GM19238 (cell line): ENCODE measurements around the gene SGMS2.
"Not testable (repeated sequence)": the region's sequence is repeated elsewhere in the genome, so short reads cannot be mapped to it uniquely, and the experiment has no call there.

Source experiments
- DNase-seq: peaks from one replicate; pipeline ENCODE4 v3.0.0; 2011; ENCODE audit warnings: low spot score; ENCODE audit not compliant: insufficient read length

SGMS2 gene

GRCh38 chr4:107863850-107864371 is 39.2 kb downstream of the SGMS2 start:
- no peak for DNase-seq

- DNase-seq: no peak
These were observed 42.0 kb downstream of the SGMS2 start for GRCh38 chr4:107866726-107867125.

GRCh38 chr4:107870236-107870635 is 45.5 kb downstream of the SGMS2 start:
- DNase-seq: no peak

GRCh38 chr4:107870916-107871786 is 46.4 kb downstream of the SGMS2 start:
- DNase-seq: no peak

GRCh38 chr4:107874024-107874423 is 49.3 kb downstream of the SGMS2 start:
- DNase-seq: no peak

DNA sequence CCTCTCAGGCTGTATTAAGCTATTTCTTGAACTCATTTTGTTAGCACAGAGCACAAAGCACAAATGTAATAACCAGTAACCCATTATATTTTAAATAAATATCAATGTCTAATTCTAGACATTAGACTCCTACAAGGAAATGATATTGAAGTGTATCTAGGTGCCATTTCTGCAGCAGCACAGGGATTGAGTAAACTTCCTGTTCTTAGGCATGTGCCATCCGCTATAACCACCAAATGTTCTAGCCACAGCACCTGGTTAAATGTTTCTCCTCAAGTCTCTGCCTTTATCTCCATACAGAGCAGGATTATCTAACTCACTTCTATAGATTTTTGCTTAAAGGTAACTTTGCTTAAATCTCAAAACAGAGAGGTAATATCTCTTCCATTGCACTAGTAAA is 51.4 kb downstream of the SGMS2 start:
- DNase-seq: no peak

DNA sequence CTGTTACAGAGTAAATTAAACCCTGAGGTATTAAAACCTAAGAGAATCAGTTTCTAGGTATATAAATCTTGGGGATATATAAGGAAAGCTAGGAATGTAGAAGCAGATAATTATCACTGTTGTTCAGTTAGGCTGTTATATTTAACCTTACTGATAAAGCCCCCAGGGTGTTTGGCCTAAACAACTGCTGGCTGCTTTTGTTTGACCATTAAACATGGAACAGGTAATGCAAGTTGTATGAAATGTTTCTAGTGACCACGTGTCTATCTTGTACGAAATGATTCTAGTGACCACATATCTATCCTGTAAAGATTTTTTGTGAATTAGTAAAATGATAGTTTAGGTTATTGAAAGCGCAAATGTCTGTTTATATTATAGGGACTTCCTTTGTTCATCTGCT is 52.6 kb downstream of the SGMS2 start:
- no peak for DNase-seq

GRCh38 chr4:107885865-107886264 is 61.1 kb downstream of the SGMS2 start:
- DNase-seq: no peak

DNA sequence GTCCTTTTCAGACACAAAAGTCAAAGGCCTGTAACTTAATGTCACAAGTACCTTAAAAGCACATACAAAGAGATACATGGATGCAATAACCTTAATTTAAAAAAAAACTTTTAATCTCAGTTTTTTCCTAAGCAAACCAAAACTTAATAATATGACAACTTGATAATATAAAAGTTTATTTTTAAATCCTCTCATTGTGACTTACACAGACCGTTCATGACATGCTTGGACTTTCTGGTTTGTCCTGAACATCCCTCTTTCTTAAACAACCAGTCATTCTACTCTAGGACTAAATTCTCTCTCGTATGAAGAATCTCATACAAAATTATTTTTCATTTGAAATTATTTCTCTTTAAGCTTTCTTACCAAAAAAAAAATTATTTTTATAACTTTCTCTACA is 63.5 kb downstream of the SGMS2 start:
- no peak for DNase-seq

GRCh38 chr4:107890779-107891178 is 66.0 kb downstream of the SGMS2 start:
- no peak for DNase-seq

- no peak for DNase-seq
These were observed 66.6 kb downstream of the SGMS2 start for GRCh38 chr4:107891299-107891698.

DNA sequence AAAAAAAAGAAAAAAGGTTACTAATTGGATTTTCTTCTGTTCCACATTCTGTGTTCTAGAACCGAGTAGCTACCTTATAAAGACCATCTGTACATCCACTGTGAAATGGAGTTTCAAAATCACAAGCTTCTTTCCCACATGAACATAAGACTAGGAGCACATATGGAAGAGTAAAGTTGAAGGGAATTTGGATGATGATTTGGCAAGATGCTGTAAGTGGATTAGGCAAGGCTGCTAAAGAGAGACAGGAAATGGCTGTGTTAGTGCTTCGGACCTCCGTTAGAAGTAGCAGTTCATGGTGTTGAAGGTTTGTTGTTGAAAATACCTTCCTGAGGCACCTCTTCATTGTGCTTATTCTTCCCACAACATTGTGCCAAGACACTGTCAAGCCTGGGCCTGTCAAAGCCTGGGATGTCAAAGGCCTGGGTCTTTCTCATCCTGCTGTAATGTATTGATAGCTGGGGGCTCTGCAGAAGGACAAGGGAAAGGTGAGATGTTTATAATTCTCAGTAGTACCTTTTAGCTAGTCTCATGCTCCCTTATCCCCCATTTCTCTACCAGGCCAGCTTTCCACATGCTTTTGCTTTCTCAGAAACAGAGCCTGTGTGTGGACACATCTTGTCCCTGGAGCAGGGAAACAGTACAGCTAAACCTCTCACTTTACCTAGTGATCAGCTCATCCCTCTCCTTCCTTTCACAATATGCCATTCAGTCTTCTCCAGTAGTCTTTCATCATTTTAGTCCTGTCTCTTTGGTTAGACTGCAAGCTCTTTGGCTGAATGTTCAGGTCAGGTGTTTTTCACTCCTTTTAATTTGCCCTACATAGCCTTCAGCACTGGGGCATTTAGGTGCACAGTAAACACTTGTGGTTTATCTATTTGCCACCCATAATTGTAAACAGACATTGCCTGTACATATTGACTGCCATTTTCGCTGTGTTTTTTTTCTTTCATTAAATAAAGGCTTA is 68.7 kb downstream of the SGMS2 start:
- DNase-seq: no peak

- DNase-seq: no peak
These were observed 69.4 kb downstream of the SGMS2 start for GRCh38 chr4:107894138-107894603.

DNA sequence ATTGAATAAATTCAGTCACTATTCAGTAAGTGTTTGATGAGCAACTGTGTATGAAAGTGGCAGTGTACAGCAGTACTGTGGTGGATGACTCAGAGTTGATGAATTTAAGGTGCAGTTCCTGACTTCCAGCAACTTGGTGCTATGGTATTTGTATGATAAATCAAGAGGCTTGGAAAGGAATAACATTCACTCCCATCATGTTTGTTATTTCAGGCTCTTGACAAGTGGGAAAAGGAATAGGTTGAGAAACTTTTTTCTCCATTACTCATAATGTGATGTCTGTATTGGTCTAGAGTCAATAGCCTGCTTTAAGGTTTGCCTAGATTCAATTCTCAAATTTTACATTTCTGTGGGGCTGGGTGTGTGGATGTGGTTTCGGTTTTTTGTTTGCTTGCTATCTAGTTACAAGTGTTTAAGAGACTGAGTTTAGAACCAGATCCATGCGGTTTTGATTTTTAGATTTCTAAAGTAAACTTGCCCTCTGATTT is 71.5 kb downstream of the SGMS2 start:
- no peak for DNase-seq

- DNase-seq: no peak
These were observed 71.9 kb downstream of the SGMS2 start for GRCh38 chr4:107896646-107897045.

DNA sequence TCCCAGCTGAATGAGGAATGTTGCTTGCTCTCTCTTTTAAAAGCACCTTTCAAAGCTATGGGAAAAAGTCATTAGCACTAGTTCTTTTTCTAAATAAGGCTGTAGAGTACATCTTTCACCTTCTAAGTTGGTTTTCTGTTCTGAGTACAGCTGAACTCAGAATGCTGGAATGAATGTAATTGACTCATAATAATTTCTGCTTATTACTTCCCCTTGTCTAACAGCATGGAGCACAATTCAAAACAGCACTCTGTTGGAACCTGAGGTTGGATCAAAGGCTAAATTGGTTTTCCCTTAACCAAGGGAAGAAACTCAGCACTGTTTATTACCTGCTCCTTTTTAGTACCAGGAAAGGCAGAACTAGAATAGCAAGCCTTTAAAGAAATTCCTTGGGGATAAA is 73.1 kb downstream of the SGMS2 start:
- no peak for DNase-seq

DNA sequence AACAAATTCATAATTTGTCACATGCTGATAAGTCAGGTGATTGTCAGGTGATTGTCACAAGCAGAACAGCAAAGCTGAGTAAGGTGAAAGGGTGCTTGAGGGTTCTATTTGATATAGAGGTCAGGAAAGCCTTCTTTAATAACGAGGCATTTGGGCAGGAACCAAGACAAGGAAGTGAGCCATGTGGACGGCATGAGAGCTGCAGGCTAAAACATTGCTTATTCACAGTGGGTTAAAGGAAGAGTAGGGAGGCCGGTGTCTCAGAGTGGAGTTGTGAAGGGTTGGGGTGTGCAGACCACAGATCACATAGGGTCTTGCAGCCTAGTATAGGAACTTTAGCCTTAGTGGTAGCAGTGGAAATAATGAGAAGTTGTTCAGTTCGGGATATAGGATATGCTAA is 75.3 kb downstream of the SGMS2 start:
- no peak for DNase-seq

GRCh38 chr4:107900508-107900907 is 75.8 kb downstream of the SGMS2 start:
- no peak for DNase-seq

DNA sequence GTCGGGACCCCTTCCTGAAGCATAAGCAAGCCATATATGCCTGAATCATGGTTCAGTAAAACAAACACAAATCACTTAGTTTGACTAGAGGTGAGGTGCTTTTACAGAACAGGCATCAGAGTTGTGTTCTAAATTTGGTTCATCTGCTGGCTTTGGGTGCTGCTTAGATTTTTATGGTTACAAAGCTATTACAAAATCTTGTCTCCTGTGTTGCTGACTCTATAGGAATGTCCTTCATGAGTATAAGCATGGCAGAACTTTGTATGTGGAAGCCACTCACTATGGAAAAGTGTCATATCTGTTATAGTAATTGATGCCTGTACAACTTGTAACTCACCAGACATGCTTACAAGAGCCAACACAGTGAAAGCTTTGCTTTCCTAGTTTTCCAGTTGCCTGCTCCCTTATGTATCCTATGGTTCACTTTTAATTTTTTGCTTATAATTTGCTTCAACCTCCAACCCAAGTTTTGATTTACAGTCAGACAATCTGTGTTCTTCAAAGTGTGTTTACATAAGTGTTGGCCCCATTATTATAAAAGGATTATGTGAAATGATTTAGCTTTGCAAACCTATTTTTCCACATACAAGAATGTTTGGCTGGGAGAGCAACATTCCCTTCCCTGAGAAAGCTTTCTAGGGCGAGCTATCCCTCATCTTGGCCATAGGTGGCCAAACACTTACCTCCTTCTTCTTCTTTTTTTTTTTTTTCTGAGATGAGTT is 76.6 kb downstream of the SGMS2 start:
- DNase-seq: no peak

- DNase-seq: no peak
These were observed 78.0 kb downstream of the SGMS2 start for GRCh38 chr4:107902715-107903114.

DNA sequence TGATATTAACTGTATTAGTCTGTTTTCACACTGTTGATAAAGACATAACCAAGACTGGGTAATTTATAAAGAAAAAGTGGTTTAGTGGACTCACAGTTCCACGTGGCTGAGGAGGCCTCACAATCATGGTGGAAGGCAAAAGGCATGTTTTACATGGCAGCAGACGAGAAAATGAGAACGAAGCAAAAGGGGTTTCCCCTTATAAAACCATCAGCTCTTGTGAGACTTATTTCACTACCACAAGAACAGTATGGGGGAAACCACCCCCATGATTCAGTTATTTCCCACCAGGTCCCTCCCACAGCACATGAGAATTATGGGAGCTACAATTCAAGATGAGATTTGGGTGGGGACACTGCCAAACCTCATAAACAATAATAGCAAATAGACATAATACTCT is 80.3 kb downstream of the SGMS2 start:
- not testable (repeated sequence) for DNase-seq
